HepG2 (cell line): ENCODE data around the gene SLC25A28. TPM values are rescaled to one million over a fixed set of nuclear protein-coding genes. Genes with fewer than 3 reads are reported as not detected.

ENCODE experiments used
- KDM2A ChIP-seq: sonication (generic); formaldehyde crosslinking; IDR thresholded peaks from 2 replicates; pipeline ENCODE4 v1.4.0; 2020; ENCODE audit warnings: low read depth, missing genetic modification reagents, borderline replicate concordance
- RERE ChIP-seq: IDR thresholded peaks from 2 replicates; pipeline ENCODE4 v1.6.1; 2016; ENCODE audit warnings: low read depth, missing genetic modification reagents, missing compliant biosample characterization
- SNAPC5 ChIP-seq: sonication (generic); formaldehyde crosslinking; IDR thresholded peaks from 2 replicates; pipeline ENCODE4 v1.8.1; 2023; ENCODE audit warnings: mild to moderate bottlenecking, missing genetic modification reagents, borderline replicate concordance
- TFDP1 ChIP-seq: IDR thresholded peaks from 2 replicates; pipeline ENCODE4 v1.6.1; 2016; ENCODE audit warnings: missing compliant biosample characterization, missing genetic modification reagents, borderline replicate concordance
- UBTF ChIP-seq: sonication (generic); formaldehyde crosslinking; IDR thresholded peaks from 2 replicates; pipeline ENCODE4 v1.4.0; 2020; ENCODE audit warnings: mild to moderate bottlenecking, missing genetic modification reagents
- USF2 ChIP-seq, 2 experiments: sonication (generic) in 1 of 2; formaldehyde crosslinking in 1 of 2; IDR thresholded peaks; 2 replicates each; pipeline versions ENCODE4 v1.5.1 to v1.6.1; 2011 to 2020; ENCODE audit warnings: borderline replicate concordance in 1 of 2, low read depth in 1 of 2, low read length in 1 of 2, mild to moderate bottlenecking in 1 of 2, missing genetic modification reagents in 1 of 2, moderate library complexity in 1 of 2
- ZBTB20 ChIP-seq: sonication (generic); formaldehyde crosslinking; IDR thresholded peaks from 2 replicates; pipeline ENCODE4 v1.8.1; 2023; ENCODE audit warnings: missing genetic modification reagents, low read depth, mild to moderate bottlenecking, borderline replicate concordance
- ZBTB42 ChIP-seq: sonication (generic); formaldehyde crosslinking; IDR thresholded peaks from 2 replicates; pipeline ENCODE4 v1.5.0; 2020; ENCODE audit warnings: mild to moderate bottlenecking, missing genetic modification reagents
- ZNF143 ChIP-seq: sonication (generic); formaldehyde crosslinking; IDR thresholded peaks from 2 replicates; pipeline ENCODE4 v1.4.0; 2020; ENCODE audit warnings: missing genetic modification reagents
- ZNF343 ChIP-seq: sonication (generic); formaldehyde crosslinking; IDR thresholded peaks from 2 replicates; pipeline ENCODE4 v1.4.0; 2020; ENCODE audit warnings: mild to moderate bottlenecking, missing genetic modification reagents
- ZNF670 ChIP-seq: sonication (generic); formaldehyde crosslinking; IDR thresholded peaks from 2 replicates; pipeline ENCODE4 v1.8.0; 2022; ENCODE audit warnings: mild to moderate bottlenecking, missing genetic modification reagents, borderline replicate concordance
- ZNF674 ChIP-seq: sonication (generic); formaldehyde crosslinking; IDR thresholded peaks from 2 replicates; pipeline ENCODE4 v1.5.0; 2020; ENCODE audit warnings: low read depth, mild to moderate bottlenecking, missing genetic modification reagents
- ZNF776 ChIP-seq: sonication (generic); formaldehyde crosslinking; IDR thresholded peaks from 2 replicates; pipeline ENCODE4 v1.4.0; 2020; ENCODE audit warnings: mild to moderate bottlenecking, missing genetic modification reagents
- polyA plus RNA-seq, 8 experiments: library from polyadenylated mRNA; depleted of rRNA in 3 of 8; stranded (reverse) in 7 of 8; unstranded in 1 of 8; fragments of >200 nt; fragmentation: Illumina TruSeq in 4 of 8; extraction: Trizol in 4 of 8; gene quantifications; 2 replicates each; pipeline versions ENCODE4 v1.2.1 to v1.2.3, GENCODE V29; 2011 to 2016; ENCODE audit warnings: low read depth in 4 of 8, missing spikeins in 1 of 8, mixed read lengths in 1 of 8; ENCODE audit not compliant: insufficient read depth in 1 of 8
- total RNA-seq, 5 experiments: library from RNA; depleted of rRNA; stranded (reverse); fragments of >200 nt; fragmentation: Illumina TruSeq; extraction: Trizol; gene quantifications; 2 replicates each; pipeline ENCODE4 v1.2.3, GENCODE V29; 2016; ENCODE audit warnings: low read depth in 1 of 5

Gene SLC25A28
- total and polyA plus RNA-seq, 2 of the 13 experiments (the other 11 are each of a cell fraction or from before 2014, with no cell fraction given): 15.2 to 41.0 TPM

- TF ChIP-seq RERE (CRISPR knock-in tag) (peak; percentile 11; the same call in 1 of the 2 replicates), ZBTB42 (0 out of 2 replicates have a peak, but pooled peaks have one; percentile 33), ZNF143 (CRISPR knock-in tag) (0 out of 2 replicates have a peak, but pooled peaks have one; percentile 6), KDM2A (CRISPR knock-in tag) (peak; percentile 87), TFDP1 (CRISPR knock-in tag) (peak; percentile 84), SNAPC5 (CRISPR knock-in tag) (0 out of 2 replicates have a peak, but pooled peaks have one; percentile 30), ZNF670 (peak; percentile 52; the same call in 1 of the 2 replicates), ZNF343 (CRISPR knock-in tag) (peak; percentile 100), ZNF674 (CRISPR knock-in tag) (peak; percentile 87; the same call in 1 of the 2 replicates), ZBTB20 (CRISPR knock-in tag) (peak; percentile 37; the same call in 1 of the 2 replicates), ZNF776 (CRISPR knock-in tag) (peak; percentile 83; the same call in 1 of the 2 replicates), UBTF (CRISPR knock-in tag) (peak; percentile 91), USF2 (IDR thresholded peaks at IDR 0.05; ENCODE audit: low read depth, low read length) (no peak), USF2 (CRISPR knock-in tag; IDR thresholded peaks at IDR 0.05; ENCODE audit: borderline replicate concordance) (no peak; the same call in 1 of the 2 replicates)
Measured at GRCh38 chr10:99620711-99621453, 643 bp upstream of the SLC25A28 start (continued).
